ENCODE data around the gene HDAC7.

The HDAC7 gene

DNA sequence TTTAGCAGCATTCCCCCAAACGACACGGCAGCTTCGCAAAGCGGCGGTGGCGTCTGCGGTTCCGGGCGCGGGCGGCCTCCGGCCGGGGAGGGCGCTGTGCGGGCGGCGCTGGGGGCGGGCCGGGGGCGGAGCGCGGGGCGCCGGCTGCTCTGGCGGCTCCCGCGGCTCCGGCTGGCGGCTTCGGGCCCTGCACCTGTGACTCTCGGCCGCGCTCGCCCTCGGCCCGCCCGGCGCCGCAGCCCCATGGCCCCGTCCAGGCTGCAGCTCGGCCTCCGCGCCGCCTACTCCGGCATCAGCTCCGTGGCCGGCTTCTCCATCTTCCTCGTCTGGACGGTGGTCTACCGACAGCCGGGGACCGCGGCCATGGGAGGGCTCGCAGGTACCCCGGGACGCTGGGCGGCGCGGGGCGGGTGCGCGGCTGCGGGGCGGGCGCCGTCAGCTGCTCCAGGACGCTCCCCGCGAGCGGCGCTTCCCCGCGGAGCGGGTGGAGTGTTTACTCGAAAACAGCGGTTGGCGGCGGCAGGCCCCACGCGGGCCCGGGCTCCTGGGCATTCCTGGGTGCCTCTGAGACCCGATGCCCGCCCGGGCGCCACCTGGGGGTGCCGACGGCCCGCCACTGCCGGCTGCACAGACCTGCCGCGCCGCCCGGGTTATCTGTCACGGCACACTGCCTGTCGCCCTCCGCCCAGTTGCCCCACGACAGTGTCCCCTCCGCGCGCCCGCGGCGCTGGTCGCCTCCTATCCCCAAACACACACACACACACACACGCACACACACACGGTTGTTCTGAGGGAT, 46.4 kb downstream of the HDAC7 start, which contains the start of gene SLC48A1:
TSS of gene SLC48A1 (plus strand) at position 177 of the 796 bp plus-strand sequence. CDS start at position 244, 67 bp downstream.
- peak; percentile 76 for DNase-seq (ENCODE audit: low spot score in 2 of 2)
- Mint-ChIP-seq H3K27ac (peak within 1 kb of the TSS; percentile 71), H3K27me3 (no peaks in the 10 kb centered on the region), H3K4me3 (peak within 1 kb of the TSS; percentile 92), H3K9me3 (no peaks in the 10 kb centered on the region), H3K4me1 (peaks cover 22% of the 10 kb centered on the region), H3K36me3 (no peaks in the 10 kb centered on the region)
- ATAC-seq (ENCODE audit: low read depth): peak; percentile 91

DNA sequence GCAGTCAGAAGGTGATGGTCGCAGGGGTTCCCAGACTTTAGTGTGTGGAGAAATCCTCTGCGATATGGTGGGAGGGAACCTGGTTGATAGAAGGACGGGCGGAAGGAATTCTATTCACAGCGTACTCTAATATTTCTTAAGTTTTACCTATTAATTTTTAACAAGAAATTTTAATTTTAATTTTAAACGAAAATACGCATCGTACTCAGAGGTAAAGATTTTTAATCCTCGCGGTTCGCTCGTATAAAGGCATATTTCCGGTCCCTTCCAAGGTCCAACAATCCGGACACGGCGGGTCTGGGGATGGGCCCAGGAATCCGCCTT, 47.0 kb downstream of the HDAC7 start:
- Mint-ChIP-seq H3K27me3 (no peaks in the 10 kb centered on the region), H3K36me3 (no peaks in the 10 kb centered on the region), H3K4me3 (peak overlapping the region; percentile 90), H3K4me1 (peaks cover 19% of the 10 kb centered on the region), H3K27ac (peak overlapping the region; percentile 71), H3K9me3 (no peaks in the 10 kb centered on the region)
- DNase-seq (ENCODE audit: low spot score in 2 of 2): no peak
- ATAC-seq (ENCODE audit: low read depth): no peak

DNA sequence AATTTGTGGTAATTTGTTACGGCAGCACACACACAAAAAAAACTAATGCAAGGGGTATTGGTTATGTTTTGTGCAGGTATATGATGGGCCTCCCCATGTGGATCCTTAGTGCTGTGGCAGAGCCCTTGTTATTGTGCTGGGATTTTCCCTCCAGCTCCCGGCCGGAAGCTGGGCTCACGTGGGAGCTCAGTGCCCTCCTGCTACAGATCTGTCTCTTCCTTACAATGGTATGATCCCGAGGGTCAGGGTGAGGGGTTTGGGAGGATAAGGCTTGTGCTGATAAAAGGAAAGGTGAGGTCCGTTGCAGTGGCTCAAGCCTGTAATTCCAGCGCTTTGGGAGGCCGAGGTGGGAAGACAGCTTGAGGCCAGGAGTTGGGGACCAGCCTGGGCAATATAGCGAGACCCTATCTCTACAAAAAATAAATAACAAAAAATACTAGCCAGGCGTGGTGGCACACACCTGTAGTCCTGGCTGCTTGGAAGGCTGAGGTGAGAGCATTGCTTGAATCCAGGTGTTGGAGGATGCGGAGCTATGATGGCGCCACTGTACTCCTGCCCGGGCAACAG, 47.5 kb downstream of the HDAC7 start:
- no peak for DNase-seq (ENCODE audit: low spot score in 2 of 2)
- no peak for ATAC-seq (ENCODE audit: low read depth)
- H3K9me3 Mint-ChIP-seq: no peaks in the 10 kb centered on the region
- H3K27me3 Mint-ChIP-seq: no peaks in the 10 kb centered on the region
- H3K36me3 Mint-ChIP-seq: no peaks in the 10 kb centered on the region
- peak overlapping the region; percentile 90 for H3K4me3 Mint-ChIP-seq
- peak overlapping the region; percentile 71 for H3K27ac Mint-ChIP-seq
- H3K4me1 Mint-ChIP-seq: peaks cover 19% of the 10 kb centered on the region

DNA sequence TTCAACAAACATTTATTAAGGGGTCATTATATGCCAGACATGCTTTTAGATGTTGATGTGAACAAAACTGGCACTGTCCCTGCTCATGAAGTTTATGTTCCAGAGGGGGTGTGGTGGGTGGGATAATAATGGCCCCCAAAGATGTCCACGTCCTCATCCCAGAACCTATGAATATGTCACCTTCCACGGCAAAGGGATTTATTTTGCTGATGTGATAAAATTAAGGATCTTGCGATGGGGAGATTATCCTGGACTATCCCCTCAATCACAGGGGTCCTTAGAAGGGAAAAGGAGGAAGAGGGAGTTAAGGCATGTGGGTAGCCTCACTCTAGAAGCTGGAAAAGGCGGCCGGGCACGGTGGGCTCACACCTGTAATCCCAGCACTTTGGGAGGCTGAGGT, 48.4 kb downstream of the HDAC7 start:
- H3K4me3 Mint-ChIP-seq: no peak overlapping the region
- H3K9me3 Mint-ChIP-seq: no peaks in the 10 kb centered on the region
- peaks cover 18% of the 10 kb centered on the region for H3K4me1 Mint-ChIP-seq
- no peak for DNase-seq (ENCODE audit: low spot score in 2 of 2)
- no peaks in the 10 kb centered on the region for H3K27me3 Mint-ChIP-seq
- no peak overlapping the region for H3K27ac Mint-ChIP-seq
- no peak for ATAC-seq (ENCODE audit: low read depth)
- H3K36me3 Mint-ChIP-seq: no peaks in the 10 kb centered on the region

DNA sequence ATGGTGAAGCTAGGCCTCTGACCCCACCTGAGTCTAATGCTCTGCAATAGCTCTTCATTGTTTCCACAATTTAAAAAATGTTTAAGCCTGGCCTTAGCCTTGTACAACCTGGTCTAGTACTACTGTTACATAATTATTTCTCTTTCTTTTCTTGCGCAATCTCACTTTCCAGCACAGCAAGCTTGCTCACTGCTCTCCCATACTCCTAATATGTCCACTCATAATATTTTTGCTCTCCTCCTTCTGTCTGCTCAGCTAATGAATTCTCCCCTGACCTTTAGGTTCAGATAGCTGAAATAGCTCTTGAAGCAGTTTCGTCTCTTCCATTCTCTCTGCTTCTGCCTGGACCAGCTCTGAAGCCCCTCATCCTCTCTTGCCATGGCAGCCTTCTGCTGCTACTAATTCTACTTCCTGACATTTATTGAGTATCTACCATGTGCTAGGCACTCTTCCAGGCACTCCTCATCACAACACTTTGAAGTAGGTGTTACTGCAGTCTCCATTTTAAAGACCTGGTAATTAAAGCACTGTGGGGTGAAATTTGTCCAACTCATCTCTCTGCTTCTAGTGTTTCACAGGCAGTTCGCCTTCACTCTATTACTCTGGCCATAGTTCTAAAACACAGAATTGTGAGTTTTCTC, 49.5 kb downstream of the HDAC7 start:
- Mint-ChIP-seq H3K9me3 (no peaks in the 10 kb centered on the region), H3K36me3 (no peaks in the 10 kb centered on the region), H3K27me3 (no peaks in the 10 kb centered on the region), H3K27ac (no peak overlapping the region), H3K4me1 (peaks cover 10% of the 10 kb centered on the region), H3K4me3 (no peak overlapping the region)
- ATAC-seq (ENCODE audit: low read depth) (no peak), DNase-seq (ENCODE audit: low spot score in 2 of 2) (no peak)

DNA sequence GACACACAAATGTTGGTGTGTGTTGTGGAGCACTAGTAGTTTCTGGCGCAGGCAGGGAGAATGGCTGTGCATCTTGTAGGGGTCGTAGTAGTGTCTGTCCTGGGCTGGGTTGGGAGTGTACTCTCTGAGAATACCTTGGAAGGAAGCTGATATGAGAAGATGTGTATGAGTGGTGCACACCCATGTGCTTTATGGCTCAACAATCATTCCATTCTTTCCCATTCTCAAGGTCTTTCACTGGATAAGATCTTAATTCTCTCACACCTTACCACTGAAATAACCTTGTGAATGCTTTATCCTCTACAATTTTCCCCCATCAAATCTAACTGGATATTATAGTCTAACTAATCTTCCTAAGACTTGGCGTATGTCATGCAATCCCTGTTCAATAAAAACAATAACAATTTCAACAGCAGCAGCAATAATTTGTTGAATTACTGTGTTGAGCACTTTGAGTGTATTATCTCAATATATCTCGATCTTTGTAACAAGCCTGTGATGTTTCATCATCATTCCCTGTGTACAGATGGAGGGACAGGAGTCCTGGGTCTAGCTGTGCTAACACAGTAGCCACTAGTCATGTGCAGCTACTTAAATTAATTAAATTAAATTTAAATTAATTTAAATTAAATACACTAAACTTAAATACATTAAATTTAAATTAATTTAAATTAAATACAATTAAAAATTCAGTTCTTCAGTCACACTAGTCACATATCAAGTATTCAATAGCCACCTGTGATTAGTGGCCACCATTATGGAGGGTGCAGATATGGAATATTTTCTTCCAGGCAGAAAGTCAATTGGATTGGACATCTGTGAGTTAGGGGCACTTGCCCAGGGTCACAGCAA, 50.2 kb downstream of the HDAC7 start:
- Mint-ChIP-seq H3K27me3 (no peaks in the 10 kb centered on the region), H3K9me3 (no peaks in the 10 kb centered on the region), H3K36me3 (no peaks in the 10 kb centered on the region), H3K4me1 (peaks cover 5% of the 10 kb centered on the region), H3K27ac (no peak overlapping the region), H3K4me3 (no peak overlapping the region)
- ATAC-seq (ENCODE audit: low read depth) (no peak), DNase-seq (ENCODE audit: low spot score in 2 of 2) (no peak)

DNA sequence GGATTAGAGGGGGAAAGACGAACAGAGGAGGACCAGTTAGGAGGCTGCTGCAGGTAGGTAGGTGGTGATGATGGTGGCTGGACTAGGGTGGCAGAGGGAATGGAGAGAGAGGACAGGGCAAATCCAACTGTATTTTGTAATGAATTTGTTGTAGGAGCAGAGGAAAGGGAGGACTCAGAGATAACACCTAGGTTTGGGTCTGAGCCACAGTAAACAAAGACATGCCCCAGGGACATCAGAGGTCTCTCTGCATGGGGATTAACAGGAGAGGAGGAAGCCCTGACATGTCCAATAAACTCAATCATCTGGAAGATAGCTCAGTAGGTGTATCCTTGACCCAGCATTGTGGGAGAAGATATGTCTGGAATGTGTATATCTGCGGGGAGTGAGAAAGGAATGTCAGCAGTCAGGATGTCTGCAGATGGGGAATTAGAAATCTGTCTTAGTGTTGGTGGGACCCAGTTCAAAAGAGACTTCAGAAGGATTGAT, 51.3 kb downstream of the HDAC7 start:
- Mint-ChIP-seq H3K4me1 (peaks cover 13% of the 10 kb centered on the region), H3K4me3 (no peak overlapping the region), H3K27me3 (no peaks in the 10 kb centered on the region), H3K27ac (no peak overlapping the region), H3K36me3 (no peaks in the 10 kb centered on the region), H3K9me3 (no peaks in the 10 kb centered on the region)
- ATAC-seq (ENCODE audit: low read depth) (no peak), DNase-seq (ENCODE audit: low spot score in 2 of 2) (no peak)

DNA sequence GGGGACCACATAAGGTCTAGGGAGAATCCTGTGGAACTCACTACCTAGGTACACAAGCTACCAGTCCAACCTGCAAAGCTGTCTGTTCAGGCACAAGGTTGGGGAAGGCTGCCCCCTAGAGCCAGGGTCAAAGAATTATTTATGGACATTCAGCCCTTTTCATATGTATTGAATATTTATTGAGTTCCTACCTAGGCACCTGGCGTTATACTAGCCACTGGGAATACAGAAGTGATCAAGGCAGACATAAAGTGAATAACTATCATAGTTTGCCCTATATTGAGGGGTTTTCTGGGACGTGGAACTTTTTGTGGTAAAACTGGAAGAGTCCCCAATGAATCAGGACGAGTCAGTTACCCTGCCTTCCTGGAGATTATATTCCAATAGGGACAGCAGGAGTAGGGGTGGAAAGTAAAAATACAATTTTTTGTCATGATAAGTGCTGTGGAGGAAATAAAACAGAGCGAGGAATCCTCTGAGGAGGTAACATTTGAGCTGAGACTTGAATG, 52.4 kb downstream of the HDAC7 start:
- Mint-ChIP-seq H3K4me3 (no peak overlapping the region), H3K27ac (no peak overlapping the region), H3K27me3 (no peaks in the 10 kb centered on the region), H3K36me3 (no peaks in the 10 kb centered on the region), H3K4me1 (peaks cover 10% of the 10 kb centered on the region), H3K9me3 (no peaks in the 10 kb centered on the region)
- DNase-seq (ENCODE audit: low spot score in 2 of 2): peak; percentile 62 to 67
- peak; percentile 87 for ATAC-seq (ENCODE audit: low read depth)

DNA sequence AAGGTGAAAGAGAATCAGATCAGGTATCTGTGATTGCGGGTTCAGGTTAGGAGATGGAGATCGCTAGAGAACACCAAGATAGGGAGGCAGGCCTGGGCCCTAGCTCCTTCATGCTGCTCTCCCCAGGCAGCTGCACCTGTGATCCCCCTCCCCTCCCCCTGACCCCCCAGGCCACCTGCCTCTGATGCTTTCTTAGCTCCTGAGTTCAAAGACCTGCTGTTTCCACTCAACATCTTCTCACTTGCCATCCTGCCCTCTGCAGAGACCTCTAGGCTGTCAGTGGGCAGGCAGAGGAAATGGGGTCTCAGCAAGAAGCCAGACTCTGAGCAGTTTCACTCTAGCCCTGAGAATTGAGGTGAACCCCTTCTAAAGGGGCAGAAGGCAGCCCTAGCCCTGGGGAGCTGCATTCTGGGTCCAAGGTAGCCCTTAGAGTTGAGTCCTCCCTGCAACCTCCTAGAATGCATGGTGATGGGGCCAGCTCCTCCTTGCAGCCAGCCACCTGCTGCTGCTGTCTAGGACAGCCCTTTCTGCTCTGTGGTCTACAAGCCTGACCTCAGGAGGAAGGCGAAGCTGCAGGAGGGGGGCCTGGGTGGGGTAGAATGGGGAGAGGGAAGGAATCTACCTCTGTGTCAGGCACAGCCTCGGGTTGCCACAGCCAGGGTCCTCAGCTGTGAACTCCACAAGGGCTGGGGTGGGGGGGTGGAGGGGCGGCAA, 53.0 kb downstream of the HDAC7 start:
- Mint-ChIP-seq H3K9me3 (no peaks in the 10 kb centered on the region), H3K27ac (no peak overlapping the region), H3K4me3 (no peak overlapping the region), H3K27me3 (no peaks in the 10 kb centered on the region), H3K36me3 (no peaks in the 10 kb centered on the region), H3K4me1 (peaks cover 10% of the 10 kb centered on the region)
- DNase-seq (ENCODE audit: low spot score in 2 of 2) (no peak), ATAC-seq (ENCODE audit: low read depth) (peak; percentile 37)

DNA sequence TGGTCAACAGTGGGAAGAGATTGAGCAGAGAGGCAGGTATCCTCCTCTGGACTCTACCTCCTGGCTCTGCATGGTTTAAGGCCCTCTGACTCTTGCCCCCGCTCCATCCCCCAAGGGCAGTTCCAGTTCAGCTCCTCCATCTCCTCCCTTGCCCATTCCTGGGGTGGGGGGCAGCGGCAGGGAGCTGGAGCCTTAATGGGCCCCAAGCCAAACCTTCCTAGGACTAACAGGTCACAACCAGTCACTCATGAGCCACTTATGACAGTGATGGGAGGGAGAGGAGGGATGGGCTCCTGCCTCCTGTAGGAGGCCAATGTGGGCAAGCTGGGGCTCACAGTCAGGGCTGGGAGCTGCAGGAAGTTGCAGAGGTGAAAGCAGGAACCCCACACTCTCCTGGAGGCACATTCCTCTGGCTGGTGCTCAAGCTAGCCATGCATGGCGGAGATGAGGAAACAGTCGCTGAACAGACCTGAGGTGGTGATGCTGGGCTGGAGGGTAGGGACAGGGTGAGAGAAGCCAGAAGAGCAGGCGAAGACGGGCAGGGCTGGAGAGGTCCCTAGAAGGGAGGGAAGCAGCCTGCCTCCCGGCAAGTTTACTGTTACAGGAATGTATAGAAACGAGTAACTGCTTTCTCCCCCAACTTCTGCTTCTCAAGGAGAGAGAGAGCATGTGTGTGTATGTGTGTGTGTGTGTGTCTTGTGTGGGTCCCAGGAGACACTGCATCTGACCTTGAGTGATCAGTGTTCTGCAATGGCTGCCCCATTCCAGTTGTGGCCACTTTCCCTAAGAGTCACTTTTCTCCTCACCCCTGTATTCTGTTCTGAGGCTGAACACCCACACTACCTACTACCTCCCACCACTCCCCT, 56.0 kb downstream of the HDAC7 start:
- Mint-ChIP-seq H3K27me3 (no peaks in the 10 kb centered on the region), H3K4me3 (no peak overlapping the region), H3K9me3 (no peaks in the 10 kb centered on the region), H3K4me1 (peaks cover 10% of the 10 kb centered on the region), H3K36me3 (no peaks in the 10 kb centered on the region), H3K27ac (no peak overlapping the region)
- no peak for DNase-seq (ENCODE audit: low spot score in 2 of 2)
- ATAC-seq (ENCODE audit: low read depth): no peak

DNA sequence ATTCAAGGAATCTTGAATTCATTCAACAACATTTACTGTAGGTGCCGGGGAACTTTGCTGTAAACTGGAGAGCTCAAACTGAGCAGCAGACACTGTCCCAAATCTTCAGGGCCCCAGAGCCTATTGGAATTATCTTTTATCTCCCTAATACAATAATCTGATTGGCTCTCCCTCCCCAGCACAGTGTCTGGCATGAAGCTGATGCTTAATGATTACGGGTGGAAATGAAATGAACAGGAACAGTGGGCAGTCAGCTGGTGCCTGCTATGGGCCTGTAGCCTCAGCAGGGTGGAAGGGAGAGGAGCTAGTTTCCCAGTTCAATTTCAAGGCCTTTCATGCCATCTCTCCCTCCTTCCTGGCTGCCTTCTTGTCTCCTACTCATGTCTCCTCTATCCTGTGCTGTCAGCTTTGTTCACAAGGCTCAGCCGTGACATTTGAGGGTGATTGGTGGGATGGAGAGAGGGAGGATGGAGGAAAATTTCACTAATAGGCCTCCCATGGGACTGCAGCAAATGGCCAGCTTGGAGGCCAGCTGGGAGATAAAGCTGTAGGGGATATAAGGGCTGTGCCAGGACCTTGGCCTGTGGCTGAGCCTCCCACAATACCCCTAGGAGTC, 56.7 kb downstream of the HDAC7 start:
- Mint-ChIP-seq H3K36me3 (no peaks in the 10 kb centered on the region), H3K4me1 (peaks cover 14% of the 10 kb centered on the region), H3K27me3 (no peaks in the 10 kb centered on the region), H3K9me3 (no peaks in the 10 kb centered on the region), H3K27ac (no peak overlapping the region), H3K4me3 (no peak overlapping the region)
- DNase-seq (ENCODE audit: low spot score in 2 of 2) (no peak), ATAC-seq (ENCODE audit: low read depth) (no peak)
